GM23338 (cell line): ENCODE measurements around the gene VCL. TPM values are rescaled to one million over a fixed set of nuclear protein-coding genes. Genes with fewer than 3 reads are reported as not detected.

Experiments used
- ATAC-seq: fragments of 200-7000 bp; cut with Tn5 transposase; 3 replicates; pipeline ENCODE4 v1.9.1; 2020
- DNase-seq: peaks from one replicate; pipeline ENCODE4 v3.0.0-alpha.2; 2015; ENCODE audit warnings: low spot score
- H2AFZ ChIP-seq: fragments of 200-600 bp; sonication (generic); 2 replicates; pipeline ENCODE4 v1.8.0; 2016; ENCODE audit warnings: antibody characterized with exemption, mild to moderate bottlenecking, moderate library complexity
- H3F3A ChIP-seq: fragments of 200-600 bp; sonication (generic); replicated peaks from 2 replicates; pipeline ENCODE4 v1.8.0; 2017; ENCODE audit warnings: antibody characterized with exemption, mixed run types, low read depth
- H3K27ac ChIP-seq: fragments of 200-600 bp; sonication (generic); 2 replicates; pipeline ENCODE4 v1.6.1; 2016; ENCODE audit warnings: low read depth
- H3K27me3 ChIP-seq: fragments of 200-600 bp; sonication (generic); 2 replicates; pipeline ENCODE4 v1.8.0; 2016; ENCODE audit warnings: mild to moderate bottlenecking, mixed run types, moderate library complexity; ENCODE audit not compliant: insufficient read depth
- H3K36me3 ChIP-seq: fragments of 200-600 bp; sonication (generic); 2 replicates; pipeline ENCODE4 v1.8.0; 2016; ENCODE audit warnings: mild to moderate bottlenecking; ENCODE audit not compliant: insufficient read depth
- H3K4me1 ChIP-seq: fragments of 200-600 bp; sonication (generic); 2 replicates; pipeline ENCODE4 v1.8.0; 2016; ENCODE audit warnings: mild to moderate bottlenecking, moderate library complexity; ENCODE audit not compliant: insufficient read depth
- H3K4me2 ChIP-seq: fragments of 200-600 bp; sonication (generic); 2 replicates; pipeline ENCODE4 v1.7.1; 2017; ENCODE audit warnings: mixed run types
- H3K4me3 ChIP-seq: fragments of 200-600 bp; sonication (generic); 2 replicates; pipeline ENCODE4 v1.6.1; 2016; ENCODE audit warnings: mixed run types
- H3K79me2 ChIP-seq: fragments of 200-600 bp; sonication (generic); replicated peaks from 2 replicates; pipeline ENCODE4 v1.8.0; 2017; ENCODE audit warnings: mild to moderate bottlenecking; ENCODE audit not compliant: insufficient read depth
- H3K9me2 ChIP-seq: fragments of 200-600 bp; sonication (generic); 2 replicates; pipeline ENCODE4 v1.8.0; 2017; ENCODE audit not compliant: insufficient read depth
- H4K20me1 ChIP-seq: fragments of 200-600 bp; sonication (generic); replicated peaks from 2 replicates; pipeline ENCODE4 v1.8.0; 2017; ENCODE audit warnings: mild to moderate bottlenecking; ENCODE audit not compliant: insufficient read depth
- H3K27ac Mint-ChIP-seq: 2 replicates; pipeline ENCODE4 v1.8.0; 2020; ENCODE audit warnings: inconsistent platforms, mild to moderate bottlenecking, moderate library complexity, mixed read lengths
- H3K27me3 Mint-ChIP-seq: 3 replicates; pipeline ENCODE4 v1.8.0; 2022; ENCODE audit warnings: low read depth, mild to moderate bottlenecking, moderate library complexity, mixed read lengths, inconsistent platforms; ENCODE audit not compliant: insufficient read depth, poor library complexity
- H3K36me3 Mint-ChIP-seq: 3 replicates; pipeline ENCODE4 v1.8.0; 2021; ENCODE audit warnings: low read depth, mild to moderate bottlenecking, inconsistent platforms, moderate library complexity, mixed read lengths
- H3K4me1 Mint-ChIP-seq: 3 replicates; pipeline ENCODE4 v1.8.0; 2020; ENCODE audit warnings: mild to moderate bottlenecking, inconsistent platforms, mixed read lengths
- H3K4me3 Mint-ChIP-seq: 3 replicates; pipeline ENCODE4 v1.8.0; 2021; ENCODE audit warnings: moderate library complexity, mild to moderate bottlenecking, inconsistent platforms, mixed read lengths
- H3K9me3 Mint-ChIP-seq: 3 replicates; pipeline ENCODE4 v1.8.0; 2020; ENCODE audit warnings: moderate library complexity, mild to moderate bottlenecking, inconsistent platforms, mixed read lengths
- POLR2AphosphoS5 ChIP-seq: IDR thresholded peaks from 2 replicates; pipeline ENCODE4 v1.6.1; 2016; ENCODE audit warnings: antibody characterized with exemption, low read depth
- ZNF462 ChIP-seq: fragments of 250-450 bp; sonication (Bioruptor Pico); IDR thresholded peaks from 2 replicates; pipeline ENCODE4 v1.5.0; 2020; ENCODE audit warnings: mild to moderate bottlenecking, moderate library complexity
- polyA plus RNA-seq: library from polyadenylated mRNA; unstranded; fragments of >200 nt; fragmentation: Nextera tagmentation; extraction: Ambion mirVana; gene quantifications from 2 replicates; pipeline ENCODE4 v1.2.1, GENCODE V29; 2016
- total RNA-seq: library from RNA; depleted of rRNA; stranded (reverse); fragments of >200 nt; shearing (Covaris generic); gene quantifications from 2 replicates; pipeline ENCODE4 v1.2.3, GENCODE V29; 2014

The VCL gene
- total and polyA plus RNA-seq, 2 experiments from 2014 or later, result 60.7 to 254 TPM

GRCh38 chr10:74150990-74151878, 153.3 kb downstream of the VCL start, which contains the start of gene ADK:
ADK (plus strand) TSS chr10:74151221; CDS start chr10:74151279, 58 bp downstream.
- H4K20me1 ChIP-seq, result peaks cover 3% of the 10 kb centered on the region; the same call in 1 of the 2 replicates
- peaks cover 22% of the 10 kb centered on the region for H3K4me1 Mint-ChIP-seq
- H3K27ac Mint-ChIP-seq, result no peak within 1 kb of the TSS; the same call in 1 of the 2 replicates
- peak within 1 kb of the TSS; percentile 92 for H3K4me2 ChIP-seq
- H3F3A ChIP-seq, result no peaks in the 10 kb centered on the region
- H3K4me3 ChIP-seq, result peak within 1 kb of the TSS; percentile 76
- H3K36me3 ChIP-seq, result no peaks in the 10 kb centered on the region
- H3K9me3 Mint-ChIP-seq, result no peaks in the 10 kb centered on the region
- peaks cover 3% of the 10 kb centered on the region; the same call in 1 of the 3 replicates for H3K36me3 Mint-ChIP-seq
- peak within 1 kb of the TSS; percentile 81 for H3K27ac ChIP-seq
- peaks cover 89% of the 10 kb centered on the region for H3K79me2 ChIP-seq
- H3K4me1 ChIP-seq, result peaks cover 20% of the 10 kb centered on the region
- peak within 1 kb of the TSS; percentile 11 for H2AFZ ChIP-seq
- peak; percentile 100 for DNase-seq
- no peaks in the 10 kb centered on the region for H3K9me2 ChIP-seq
- TF ChIP-seq ZNF462 (no peak), POLR2AphosphoS5 (peak; percentile 94)
- peak; percentile 84 for ATAC-seq
- peaks cover 3% of the 10 kb centered on the region for H3K27me3 Mint-ChIP-seq
- H3K27me3 ChIP-seq, result no peaks in the 10 kb centered on the region
- no peak within 1 kb of the TSS for H3K4me3 Mint-ChIP-seq
